GM18519 (cell line): ENCODE results near the gene RECQL5.

Experiments used
- ATAC-seq: cut with Tn5 transposase; IDR thresholded peaks from one replicate; pipeline ENCODE4 v1.9.1; 2021; ENCODE audit warnings: mild to moderate bottlenecking, moderate library complexity; ENCODE audit not compliant: unreplicated experiment, low FRiP score

RECQL5 gene

DNA sequence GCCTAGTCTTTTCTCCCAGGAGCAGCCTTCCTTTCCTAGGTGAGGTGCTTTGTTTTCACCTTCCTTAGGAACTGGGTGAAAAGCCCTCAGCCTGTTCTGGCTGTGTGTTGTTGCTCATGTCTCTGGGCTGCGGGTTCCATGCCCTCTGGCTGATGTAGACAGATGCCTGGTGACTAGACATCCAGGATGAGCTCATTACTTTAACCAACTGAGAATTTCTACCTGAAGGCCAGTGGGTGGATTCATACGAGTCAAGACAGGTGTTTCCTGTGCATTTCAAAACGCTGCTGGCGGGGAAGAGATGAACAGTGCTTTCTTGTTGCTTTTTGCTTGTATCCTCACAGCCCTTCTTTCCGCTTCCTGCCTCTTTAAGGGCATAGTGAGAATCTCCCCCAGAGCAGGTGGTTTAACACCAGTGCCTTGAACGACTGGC is 22.5 kb upstream of the RECQL5 start:
- no peak for ATAC-seq

- no peak for ATAC-seq
These were observed 21.4 kb upstream of the RECQL5 start for GRCh38 chr17:75688209-75688825.

- ATAC-seq = no peak
These were observed 18.5 kb upstream of the RECQL5 start for GRCh38 chr17:75685499-75685898.

DNA sequence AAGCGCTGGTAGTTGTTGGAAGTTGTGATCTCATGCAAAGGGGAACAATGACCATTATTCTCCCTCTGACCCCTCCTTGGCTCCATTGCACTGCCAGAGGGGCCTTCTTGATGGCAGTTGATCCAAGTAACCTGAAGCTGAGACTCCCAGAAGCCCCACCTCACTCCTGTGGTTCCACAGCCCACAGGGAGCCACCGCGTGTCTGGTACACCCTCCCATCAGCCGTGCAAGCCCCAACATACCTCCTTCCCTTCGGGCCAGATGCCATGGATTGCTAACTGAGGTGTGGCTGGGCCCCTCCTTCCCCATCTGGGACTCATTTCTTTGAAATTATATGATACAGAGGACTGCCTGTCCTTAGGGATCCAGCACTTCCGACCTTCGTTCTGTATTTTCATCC is 18.0 kb upstream of the RECQL5 start:
- ATAC-seq = no peak

DNA sequence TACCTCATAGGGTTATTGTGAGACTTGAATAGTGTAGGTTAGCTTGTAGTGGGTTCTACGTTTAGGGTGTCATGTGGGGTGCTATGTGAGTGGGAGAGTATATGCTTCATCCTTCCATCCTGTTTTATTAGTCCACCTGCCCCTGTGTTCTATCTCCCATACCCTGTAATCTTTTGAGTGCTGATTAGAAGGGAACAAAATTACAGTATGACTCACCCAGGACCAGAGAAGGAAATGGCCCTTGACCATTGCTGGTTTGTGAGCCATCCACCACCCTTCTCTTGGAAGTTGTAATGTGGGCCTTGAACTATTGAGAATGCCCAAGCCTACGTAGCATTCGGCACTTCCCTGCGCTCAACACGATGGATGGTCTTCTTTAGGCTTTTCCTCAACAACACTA is 17.3 kb upstream of the RECQL5 start:
- ATAC-seq = no peak

GRCh38 chr17:75683583-75683982 is 16.6 kb upstream of the RECQL5 start:
- ATAC-seq = no peak

GRCh38 chr17:75681289-75681688 is 14.3 kb upstream of the RECQL5 start:
- ATAC-seq = no peak

GRCh38 chr17:75680431-75680830 is 13.5 kb upstream of the RECQL5 start:
- no peak for ATAC-seq

DNA sequence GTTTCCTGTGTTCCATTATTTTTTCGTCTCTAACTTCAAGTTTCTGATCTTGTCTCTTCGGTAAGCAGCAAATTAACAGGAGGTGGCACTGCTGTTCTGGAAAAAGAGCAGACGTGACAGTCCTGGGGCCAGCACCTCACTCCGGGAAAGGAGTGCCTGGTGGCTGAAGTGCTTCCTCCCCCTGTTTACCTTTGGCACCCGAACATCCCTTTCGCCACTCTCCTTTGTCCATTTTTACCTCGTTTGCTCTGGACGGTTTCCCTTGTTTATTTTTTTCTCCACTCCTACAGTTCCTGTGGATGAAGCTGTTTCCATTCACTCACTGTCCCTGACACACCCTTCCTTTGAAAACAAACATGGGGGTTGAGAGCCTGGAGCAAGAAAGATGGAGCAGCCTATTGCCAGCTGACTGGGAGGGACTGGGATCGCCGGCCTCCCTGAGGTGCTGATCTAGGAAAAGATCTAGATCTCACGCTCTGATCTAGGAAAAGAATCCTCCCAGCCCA is 12.8 kb upstream of the RECQL5 start:
- ATAC-seq = no peak

GRCh38 chr17:75676461-75676860 is 9.5 kb upstream of the RECQL5 start:
- ATAC-seq = no peak

DNA sequence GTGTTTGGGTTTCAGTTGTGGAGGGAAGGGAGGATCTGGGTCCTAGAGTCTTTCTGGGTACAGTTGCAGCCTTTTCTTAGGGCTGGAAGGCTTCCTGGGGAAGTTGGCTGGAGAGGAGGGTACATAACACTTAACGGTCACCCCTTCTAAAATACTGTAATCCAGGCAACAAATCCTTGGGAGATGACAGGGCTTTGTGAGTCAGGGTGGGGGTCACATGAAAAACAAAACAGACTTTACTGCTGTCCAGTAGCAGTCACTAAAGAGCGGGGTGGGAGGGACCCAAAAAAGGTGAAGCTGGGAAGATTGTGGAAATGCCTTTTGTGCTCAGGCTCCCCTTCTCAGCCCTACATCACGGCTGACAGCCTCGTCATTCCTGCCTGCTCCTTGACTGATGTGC is 6.5 kb upstream of the RECQL5 start:
- ATAC-seq = no peak

DNA sequence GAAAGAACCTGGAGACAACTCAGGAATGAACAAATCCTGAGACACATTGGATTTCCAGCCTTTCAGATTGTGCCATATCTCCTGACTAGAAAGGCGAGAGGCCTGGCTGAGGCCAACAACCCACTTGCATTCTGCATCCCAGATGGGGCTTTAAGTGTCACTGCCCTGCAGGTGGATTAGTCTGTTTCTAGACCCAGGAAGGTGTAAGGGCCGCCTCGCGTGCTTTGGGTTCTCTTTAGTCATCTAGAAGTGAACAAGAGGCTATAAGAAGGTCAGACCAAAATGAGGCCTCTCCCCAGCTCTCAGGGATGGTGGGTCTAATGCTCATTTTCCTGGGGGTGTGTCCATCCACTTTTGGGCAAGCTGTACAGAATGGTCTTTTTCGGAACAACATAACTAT is 5.1 kb upstream of the RECQL5 start:
- no peak for ATAC-seq

GRCh38 chr17:75670868-75671267 is 3.9 kb upstream of the RECQL5 start:
- ATAC-seq = no peak

DNA sequence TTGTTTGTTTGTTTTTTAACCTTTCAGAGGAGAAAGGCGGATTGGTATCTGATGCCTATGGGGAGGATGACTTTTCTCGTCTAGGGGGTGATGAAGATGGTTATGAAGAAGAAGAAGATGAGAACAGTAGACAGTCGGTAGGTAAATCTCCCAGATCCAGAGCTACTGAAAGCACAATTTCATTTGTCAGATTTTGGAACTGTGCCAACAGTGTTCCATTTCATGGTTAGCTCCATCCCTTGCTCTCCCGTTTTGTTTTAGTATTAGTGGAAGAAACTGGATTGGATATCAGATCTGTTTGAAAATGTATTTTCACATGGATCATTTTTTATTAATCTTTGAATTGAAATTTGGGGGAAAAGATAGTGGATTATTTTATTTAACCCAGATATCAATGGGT is 1.5 kb upstream of the RECQL5 start:
- no peak for ATAC-seq

GRCh38 chr17:75667825-75668224 is 871 bp upstream of the RECQL5 start:
- ATAC-seq = no peak

GRCh38 chr17:75665981-75666380 is 973 bp downstream of the RECQL5 start:
- no peak for ATAC-seq

DNA sequence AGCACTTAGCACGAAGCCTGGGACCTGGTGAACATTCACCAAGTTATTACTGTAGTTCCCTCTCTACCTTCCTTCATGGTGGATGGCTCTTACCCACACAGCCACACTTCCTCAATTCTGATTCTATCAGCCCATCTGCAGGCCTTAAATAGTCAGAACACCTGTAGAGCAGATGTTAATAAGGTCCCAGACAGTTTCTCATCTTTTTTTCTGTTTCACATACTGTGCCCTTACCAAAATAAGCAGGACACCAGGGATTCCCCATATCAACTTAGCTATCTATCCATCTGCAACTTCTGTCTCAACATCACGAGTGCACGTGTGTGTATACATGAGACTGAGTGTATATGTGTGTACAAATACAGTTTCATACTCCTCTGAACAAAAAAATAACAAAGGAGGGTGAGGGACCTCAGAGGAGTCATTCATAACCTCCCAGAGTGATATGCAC is 2.8 kb downstream of the RECQL5 start:
- ATAC-seq = no peak

DNA sequence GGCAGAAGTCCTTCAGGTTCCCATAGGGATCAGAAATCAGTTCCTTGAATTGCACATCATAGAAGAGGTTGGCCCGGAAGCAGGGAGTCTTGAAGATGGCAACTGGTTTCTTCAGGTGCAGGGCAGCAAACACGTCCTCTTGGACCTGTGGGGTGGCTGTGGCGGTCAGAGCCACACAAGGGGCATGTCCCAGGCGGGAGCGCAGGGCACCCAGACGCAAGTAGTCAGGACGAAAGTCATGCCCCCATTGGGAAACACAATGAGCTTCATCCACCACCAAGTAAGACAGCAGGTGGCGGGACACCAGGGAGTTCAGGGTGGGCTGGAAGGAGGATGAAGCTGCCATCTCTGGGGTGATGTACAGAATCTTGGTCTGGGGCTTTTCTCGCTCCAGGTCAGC is 4.4 kb downstream of the RECQL5 start:
- no peak for ATAC-seq

GRCh38 chr17:75661531-75661930 is 5.4 kb downstream of the RECQL5 start:
- no peak for ATAC-seq

GRCh38 chr17:75658237-75658636 is 8.7 kb downstream of the RECQL5 start:
- ATAC-seq = no peak

DNA sequence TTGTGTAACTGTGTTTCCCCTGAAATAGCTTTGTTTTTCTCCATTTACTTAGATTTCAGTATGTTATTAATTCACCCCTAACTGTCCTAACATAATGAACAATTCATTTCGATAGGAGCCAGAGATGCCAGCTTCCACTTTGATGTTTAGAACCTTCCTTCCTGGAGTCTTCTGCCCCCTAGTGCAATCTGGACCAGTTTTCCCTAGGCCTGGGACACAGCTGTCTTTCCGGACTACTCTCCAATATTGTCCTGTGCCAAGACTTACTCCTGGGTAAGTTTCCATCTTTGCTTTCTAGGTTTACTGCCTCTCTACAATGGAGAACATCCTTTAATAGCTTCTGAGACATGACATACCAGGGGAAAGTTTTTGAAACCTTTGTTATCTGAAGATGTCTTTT is 12.8 kb downstream of the RECQL5 start:
- no peak for ATAC-seq

GRCh38 chr17:75652934-75653549 is 13.9 kb downstream of the RECQL5 start:
- ATAC-seq = no peak
